ENCODE measurements around the gene RASGRF1.

The RASGRF1 gene

DNA sequence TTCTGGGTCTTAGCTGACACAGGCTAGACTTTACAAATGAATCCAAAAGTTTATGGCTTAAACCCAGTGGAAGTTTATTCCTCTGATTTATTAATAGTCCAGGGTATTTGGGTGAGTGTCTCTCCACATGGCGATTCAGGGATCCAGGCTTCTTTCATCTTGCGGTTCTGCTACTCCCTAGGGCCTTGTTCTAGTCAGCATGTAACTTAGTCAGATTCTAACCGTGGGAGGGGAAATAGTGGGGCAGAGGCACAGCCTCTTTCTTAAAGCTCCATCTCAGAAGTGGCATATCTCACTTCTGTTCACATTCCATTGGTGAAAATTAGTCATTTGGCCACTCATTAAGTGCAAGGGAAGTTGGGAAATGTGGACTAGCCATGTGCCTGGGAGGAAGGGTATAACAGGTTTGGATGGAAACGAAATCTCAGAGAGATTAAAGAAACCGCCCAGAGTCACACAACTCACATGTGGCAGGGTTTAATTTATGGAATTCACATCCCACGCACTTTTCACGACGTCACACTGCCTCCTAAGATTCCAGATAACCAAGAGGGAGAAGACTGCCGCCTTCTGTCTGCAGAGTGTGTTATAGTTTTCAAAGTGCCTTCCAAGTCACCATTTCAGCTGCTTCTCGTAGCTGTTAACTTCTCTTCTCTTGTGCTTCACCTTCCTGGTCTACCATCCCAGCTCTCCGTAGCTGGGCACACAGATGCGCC, 11.4 kb upstream of the RASGRF1 start:
- no peak for DNase-seq (ENCODE audit: low spot score)
- POLR2A ChIA-PET (ENCODE audit: low non-redundant PET): no interaction called here
- TF ChIP-seq CTCF (conservative IDR thresholded peaks at IDR 0.05; ENCODE audit: low read depth): no peak
- CTCF ChIA-PET: no interaction called here
- no peak overlapping the region for H3K27ac ChIP-seq

DNA sequence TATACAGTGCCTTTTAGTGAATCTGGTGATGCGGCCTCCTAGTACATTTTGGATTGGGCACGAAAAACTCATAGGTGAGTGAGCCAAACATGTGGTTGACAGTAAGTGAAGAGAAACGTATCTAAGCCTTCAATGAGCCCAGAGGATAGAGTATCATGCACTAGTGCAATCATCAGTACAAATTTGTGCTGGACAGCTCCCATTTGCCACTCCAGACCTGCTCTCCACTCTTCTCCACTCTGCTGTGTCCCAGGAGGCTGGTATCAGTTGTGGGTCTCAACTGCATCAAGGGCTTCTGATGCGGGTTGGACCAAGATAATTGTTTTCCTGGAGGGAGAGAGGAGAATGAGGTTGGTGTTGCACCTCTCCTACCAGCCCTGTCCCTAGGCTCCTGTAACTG, 9.1 kb upstream of the RASGRF1 start:
- POLR2A ChIA-PET (ENCODE audit: low non-redundant PET): no interaction called here

GRCh38 chr15:79094611-79095021, 4.0 kb upstream of the RASGRF1 start:
- DNase-seq (ENCODE audit: low spot score): no peak
- CTCF ChIA-PET: interaction anchor here (0.6 to 1.4 kb wide), 3 partner anchors 10 to 90 kb away, joined by 4 to 7 read pairs (median 7); no protein-coding TSS in a partner anchor
- no peak overlapping the region for H3K27ac ChIP-seq
- POLR2A ChIA-PET (ENCODE audit: low non-redundant PET): no interaction called here
- TF ChIP-seq CTCF (conservative IDR thresholded peaks at IDR 0.05; ENCODE audit: low read depth): no peak

More for the DNA sequence above, 9.1 kb upstream of the RASGRF1 start:
- CTCF ChIA-PET: interaction anchor here (0.6 kb wide), 1 partner anchor 22 kb away, joined by 3 read pairs; no protein-coding TSS in a partner anchor
- H3K27ac ChIP-seq: no peak overlapping the region
- TF ChIP-seq CTCF (conservative IDR thresholded peaks at IDR 0.05; ENCODE audit: low read depth): no peak
- DNase-seq (ENCODE audit: low spot score): no peak

- TF ChIP-seq CTCF (conservative IDR thresholded peaks at IDR 0.05; ENCODE audit: low read depth): no peak
- ChIA-PET POLR2A (ENCODE audit: low non-redundant PET) (no interaction called here), CTCF (interaction anchor here (0.6 to 1.4 kb wide), 3 partner anchors 21 to 91 kb away, joined by 3 to 7 read pairs (median 4); no protein-coding TSS in a partner anchor)
- no peak overlapping the region for H3K27ac ChIP-seq
- no peak for DNase-seq (ENCODE audit: low spot score)
These were observed 2.9 kb upstream of the RASGRF1 start for GRCh38 chr15:79093352-79093935.

DNA sequence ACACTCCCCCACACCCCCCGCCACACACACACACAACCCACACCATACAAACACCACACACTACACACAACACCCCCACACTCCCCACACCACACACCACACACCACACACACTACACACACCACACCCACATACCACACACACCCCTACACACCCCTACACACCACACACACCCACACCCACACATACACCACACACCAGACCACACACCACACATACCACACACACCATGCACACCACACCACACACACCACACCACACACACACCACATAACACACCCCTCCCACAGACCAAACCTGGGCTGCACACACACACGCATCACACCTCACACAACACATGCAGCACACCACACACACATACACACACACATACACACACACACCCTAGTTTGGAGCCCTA, 1.8 kb upstream of the RASGRF1 start:
- CTCF ChIA-PET: interaction anchor here (0.5 kb wide), 1 partner anchor 16 kb away, joined by 3 read pairs; no protein-coding TSS in a partner anchor
- TF ChIP-seq CTCF (conservative IDR thresholded peaks at IDR 0.05; ENCODE audit: low read depth): no peak
- POLR2A ChIA-PET (ENCODE audit: low non-redundant PET): no interaction called here
- DNase-seq (ENCODE audit: low spot score): no peak
- H3K27ac ChIP-seq: no peak overlapping the region

DNA sequence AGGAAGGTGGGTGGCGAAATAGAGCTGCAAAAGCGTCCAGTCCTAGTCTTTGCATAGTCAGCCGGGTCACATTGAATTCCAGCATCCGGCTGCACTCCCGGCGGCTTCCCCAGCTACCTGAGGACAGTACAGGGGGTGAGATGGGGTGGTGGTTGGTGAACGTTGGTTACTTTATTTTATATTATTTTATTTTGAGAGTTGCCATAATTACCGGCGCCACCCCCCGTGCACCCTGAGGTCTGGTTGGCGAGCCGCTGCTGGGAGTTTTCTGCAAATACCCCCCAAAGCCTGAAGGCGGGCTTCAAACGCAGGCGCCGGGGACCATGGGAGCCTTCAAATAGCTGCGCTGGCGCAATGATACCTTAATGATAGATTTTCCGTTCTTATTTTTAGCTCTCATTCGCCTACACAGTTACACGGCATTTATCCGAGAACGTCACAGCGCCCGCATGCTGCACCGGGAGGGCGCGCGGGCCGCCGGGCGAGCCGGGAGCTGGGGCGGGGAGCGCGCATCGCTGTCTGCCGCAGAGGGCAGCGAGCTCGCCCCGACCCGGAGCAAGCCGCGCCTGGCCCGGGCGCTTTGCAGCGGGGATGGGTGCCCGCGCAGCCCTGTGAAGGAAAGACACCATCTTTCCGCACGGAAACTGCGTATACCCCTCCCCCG, 756 bp upstream of the RASGRF1 start:
- DNase-seq (ENCODE audit: low spot score): peak; percentile 41
- CTCF ChIA-PET: interaction anchor here (0.6 to 0.9 kb wide), 4 partner anchors 63 to 176 kb away, joined by 3 read pairs; no protein-coding TSS in a partner anchor
- POLR2A ChIA-PET (ENCODE audit: low non-redundant PET): no interaction called here
- H3K27ac ChIP-seq: no peak overlapping the region
- no peak for TF ChIP-seq CTCF (conservative IDR thresholded peaks at IDR 0.05; ENCODE audit: low read depth)
